GM18951 (cell line): ENCODE results near the gene DCTN4.

Experiments
- POLR2A ChIP-seq: IDR thresholded peaks from 4 replicates; pipeline ENCODE4 v1.6.1; 2011; ENCODE audit warnings: mild to moderate bottlenecking; ENCODE audit not compliant: insufficient read length, insufficient read depth; ENCODE audit errors: extremely low read depth
- in situ Hi-C: fragments of 300-500 bp; cut with MboI; formaldehyde crosslinking; loops from one replicate; pipeline ENCODE4 v1.12.0; 2022; ENCODE audit warnings: low sequenced_read_pairs, mixed read lengths, inconsistent platforms; ENCODE audit not compliant: unreplicated experiment

The DCTN4 gene

GRCh38 chr5:150661086-150661485 is 97.7 kb downstream of the DCTN4 start, which contains the start of gene MYOZ3:
Gene MYOZ3, plus strand, starts transcription at chr5:150661251. Its CDS starts 1,691 bp downstream, at chr5:150662942.
- TF ChIP-seq POLR2A, result no peak
- in situ Hi-C loops, result no loop called here

GRCh38 chr5:150660108-150660831 is 98.5 kb downstream of the DCTN4 start:
- in situ Hi-C loops, result no loop called here

DNA sequence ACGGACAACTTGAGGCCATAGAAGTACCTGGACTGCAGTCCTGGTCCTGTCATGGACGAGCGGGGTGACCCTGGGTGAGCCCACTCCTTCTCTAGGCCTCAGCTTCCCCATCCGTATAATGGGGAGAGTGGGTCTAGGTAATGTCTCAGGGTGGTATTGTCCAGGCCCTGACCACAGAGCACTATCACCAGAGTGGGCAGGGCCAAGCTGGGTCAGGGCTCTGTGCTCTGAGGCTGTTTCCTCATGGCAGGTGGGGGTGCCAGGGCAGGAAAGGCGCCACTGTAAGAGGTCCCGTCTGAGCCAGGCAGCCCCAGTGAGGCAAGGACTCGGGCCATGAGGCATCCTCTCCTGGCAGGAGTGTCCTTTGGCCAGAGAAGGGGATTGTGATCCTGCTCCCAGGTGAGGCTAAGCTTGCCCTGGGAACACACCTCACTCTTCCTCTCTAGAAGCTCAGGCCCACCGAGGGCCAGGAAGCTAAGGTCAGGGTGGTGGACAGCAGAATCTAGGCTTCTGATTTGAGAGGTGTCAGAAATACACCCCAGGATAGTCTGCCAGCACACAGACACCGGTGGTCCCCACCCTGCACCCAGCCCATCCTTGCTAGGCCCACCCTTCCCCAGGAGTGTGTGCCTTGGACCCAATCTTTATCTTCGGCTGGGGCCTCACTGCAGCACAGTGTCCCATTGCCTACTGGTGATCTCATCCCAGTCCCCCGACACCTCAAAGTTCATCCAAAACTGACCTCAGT is 99.3 kb downstream of the DCTN4 start:
- TF ChIP-seq POLR2A, result no peak

More at GRCh38 chr5:150660108-150660831, 98.5 kb downstream of the DCTN4 start:
- no peak for TF ChIP-seq POLR2A

GRCh38 chr5:150658699-150659265 is 100.0 kb downstream of the DCTN4 start:
- no peak for TF ChIP-seq POLR2A
- in situ Hi-C loops, result no loop called here

More for the DNA sequence above, 99.3 kb downstream of the DCTN4 start:
- in situ Hi-C loops, result no loop called here
